ENCODE results near the gene VPS18.

DNA sequence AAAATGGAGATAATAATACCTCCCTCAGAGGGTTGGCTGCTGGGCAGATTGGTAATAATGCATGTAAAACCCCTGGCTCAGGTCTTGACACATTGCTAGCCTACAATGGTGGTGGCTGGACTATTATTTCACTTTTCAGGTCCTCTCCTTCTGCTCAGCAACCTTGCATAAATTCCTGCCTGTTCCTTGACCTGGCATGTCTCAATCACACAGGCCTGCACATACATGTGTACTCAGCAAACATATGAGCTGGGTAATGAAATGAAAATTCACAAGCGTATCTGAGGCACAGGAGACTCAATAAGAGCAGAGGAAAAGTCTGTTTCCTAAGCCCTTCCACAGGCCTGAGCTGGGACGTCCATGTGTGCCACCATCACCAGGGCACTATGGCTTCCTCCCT, 17.4 kb downstream of the VPS18 start:
- TF ChIP-seq, protein P1, sequence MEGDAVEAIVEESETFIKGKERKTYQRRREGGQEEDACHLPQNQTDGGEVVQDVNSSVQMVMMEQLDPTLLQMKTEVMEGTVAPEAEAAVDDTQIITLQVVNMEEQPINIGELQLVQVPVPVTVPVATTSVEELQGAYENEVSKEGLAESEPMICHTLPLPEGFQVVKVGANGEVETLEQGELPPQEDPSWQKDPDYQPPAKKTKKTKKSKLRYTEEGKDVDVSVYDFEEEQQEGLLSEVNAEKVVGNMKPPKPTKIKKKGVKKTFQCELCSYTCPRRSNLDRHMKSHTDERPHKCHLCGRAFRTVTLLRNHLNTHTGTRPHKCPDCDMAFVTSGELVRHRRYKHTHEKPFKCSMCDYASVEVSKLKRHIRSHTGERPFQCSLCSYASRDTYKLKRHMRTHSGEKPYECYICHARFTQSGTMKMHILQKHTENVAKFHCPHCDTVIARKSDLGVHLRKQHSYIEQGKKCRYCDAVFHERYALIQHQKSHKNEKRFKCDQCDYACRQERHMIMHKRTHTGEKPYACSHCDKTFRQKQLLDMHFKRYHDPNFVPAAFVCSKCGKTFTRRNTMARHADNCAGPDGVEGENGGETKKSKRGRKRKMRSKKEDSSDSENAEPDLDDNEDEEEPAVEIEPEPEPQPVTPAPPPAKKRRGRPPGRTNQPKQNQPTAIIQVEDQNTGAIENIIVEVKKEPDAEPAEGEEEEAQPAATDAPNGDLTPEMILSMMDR (IDR thresholded peaks at IDR 0.05), result no peak
- no peak for TF ChIP-seq ZFX (IDR thresholded peaks at IDR 0.05; ENCODE audit: borderline replicate concordance)

Data from 22Rv1 (cell line).